Right lobe of liver (tissue), 6 donors: ENCODE results near the gene BMAL1. TPM values are rescaled to one million over a fixed set of nuclear protein-coding genes. Genes with fewer than 3 reads are reported as not detected.

Source experiments
- ATAC-seq, 4 donors: fragments of 200-7000 bp; cut with Tn5 transposase; one replicate each; pipeline ENCODE4 v1.9.1; 2020; ENCODE audit warnings: mild to moderate bottlenecking in 4 of 4, moderate library complexity in 4 of 4
- DNase-seq, 3 donors: peaks; one replicate each; pipeline ENCODE4 v3.0.0-alpha.2; 2020
- H3K27ac ChIP-seq, 3 donors: fragments of 200-600 bp; one replicate each; pipeline ENCODE4 v1.8.0; 2022
- H3K27me3 ChIP-seq, 2 donors: fragments of 200-600 bp; one replicate each; pipeline ENCODE4 v1.8.0; 2022
- H3K36me3 ChIP-seq, 4 donors: fragments of 200-600 bp; sonication (generic) in 1 of 4; one replicate each; pipeline versions ENCODE4 v1.5.1 to v1.8.0; 2017 to 2022; ENCODE audit warnings: control low read depth in 1 of 4
- H3K4me1 ChIP-seq, 4 donors: fragments of 200-600 bp; sonication (generic) in 1 of 4; one replicate each; pipeline versions ENCODE4 v1.5.1 to v1.8.0; 2017 to 2022; ENCODE audit warnings: control low read depth in 1 of 4
- H3K4me3 ChIP-seq, 3 donors: fragments of 200-600 bp; one replicate each; pipeline ENCODE4 v1.8.0; 2022
- H3K9me3 ChIP-seq, 4 donors: fragments of 200-600 bp; sonication (generic) in 1 of 4; one replicate each; pipeline versions ENCODE4 v1.5.1 to v1.8.0; 2017 to 2022; ENCODE audit warnings: control low read depth in 1 of 4
- POLR2A ChIP-seq: fragments of 450-650 bp; IDR thresholded peaks from one replicate; pipeline ENCODE4 v1.6.1; 2017; ENCODE audit warnings: antibody characterized with exemption, mild to moderate bottlenecking
- WGBS: methylation state at CpG from one replicate; pipeline ENCODE4 v1.1.6; 2018; ENCODE audit warnings: low coverage, low lambda C conversion rate; ENCODE audit not compliant: insufficient coverage; ENCODE audit errors: missing lambda C conversion rate; 5-methylcytosine and 5-hydroxymethylcytosine counted together
- intact Hi-C, 2 donors: fragments of 100-400 bp; cut with DNase I; formaldehyde crosslinking; loops; one replicate each; pipeline versions ENCODE4 v1.11.2 to v1.14.1; 2022
- long read RNA-seq: library from polyadenylated mRNA; unstranded; transcript quantifications from one replicate; pipeline ENCODE4 v2.0.0, GENCODE V29; 2019
- total RNA-seq, 6 experiments: library from RNA; depleted of rRNA in 2 of 6; stranded (reverse); fragments of >200 nt in 2 of 6; fragmentation: NEBNext Ultra II Directional in 3 of 6; extraction: Animal tissue kit (Norgen Biotek cat#: 25700) in 3 of 6; gene quantifications; one replicate each; pipeline versions ENCODE4 v1.1.0 to v1.2.4, GENCODE V29; 2016 to 2023
- TF ChIP-seq, protein P1 (sequence below), 4 donors: fragments of 200-600 bp in 3 of 4; fragments of 450-650 bp in 1 of 4; IDR thresholded peaks; one replicate each; pipeline versions ENCODE4 v1.5.1 to v1.8.0; 2016 to 2022; ENCODE audit warnings: antibody characterized with exemption in 4 of 4, mild to moderate bottlenecking in 2 of 4
- donor health status: DM: no; HTN: yes; CAD: no.
- donor health status: DM: no; HTN: no; CAD: no.
- donor health status: DM: no; HTN: no; CAD: no.
- donor health status: DM: no; HTN: yes; CAD: no.
- donor health status: DM: no; HTN: yes; CAD: no.

Gene BMAL1
- total RNA-seq, result 10 to 100 TPM in 5 of 6 experiments, 1 to 10 TPM in 1; 9.9 to 38.0 (median 12.9) TPM
- long read RNA-seq, partial matches to known transcripts, result 3 of 13 reads
- long read RNA-seq, other reads (novel, unspliced or antisense), result 7 of 13 reads

DNA sequence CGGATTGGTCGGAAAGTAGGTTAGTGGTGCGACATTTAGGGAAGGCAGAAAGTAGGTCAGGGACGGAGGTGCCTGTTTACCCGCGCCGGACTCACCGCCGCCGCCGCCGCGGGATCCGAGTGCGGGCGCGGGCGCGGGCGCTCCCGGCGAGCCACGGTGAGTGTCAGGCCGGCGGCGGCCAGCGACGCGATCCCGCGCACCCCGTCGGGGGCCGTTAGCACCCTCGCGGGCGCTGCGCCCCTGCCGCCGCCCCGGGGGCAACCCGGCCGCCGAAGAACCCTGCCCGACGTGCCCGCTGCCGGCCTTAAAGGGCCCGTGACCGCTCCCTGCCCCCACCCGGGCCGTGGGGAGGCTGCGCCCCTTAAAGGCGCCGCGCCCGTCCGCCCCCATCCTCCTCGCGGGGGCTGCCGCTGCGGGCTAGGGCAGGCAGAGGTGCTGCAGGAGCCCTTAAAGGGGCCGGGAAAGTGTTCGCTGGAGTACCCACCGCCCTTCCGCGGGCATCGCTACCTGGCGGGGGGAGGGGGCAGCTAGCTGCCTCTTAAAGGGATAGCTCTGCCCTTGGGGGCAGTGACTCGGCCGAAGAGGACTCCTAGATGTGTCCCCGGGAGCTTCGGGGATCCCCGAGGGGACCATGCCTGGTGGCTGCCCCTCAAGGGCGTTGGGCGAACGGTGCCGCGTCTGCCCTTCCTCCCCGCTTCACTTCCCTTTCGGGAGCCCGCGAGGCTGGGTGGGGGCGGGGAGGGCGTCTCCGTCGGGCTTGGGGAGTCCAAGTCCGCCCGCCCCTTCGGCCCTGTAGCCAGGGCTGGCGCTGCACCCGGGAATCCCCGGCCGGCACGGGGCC, at the start of gene BMAL1:
BMAL1 (plus strand) TSS at position 23 of the 841 bp plus-strand sequence. CDS start 76,519 bp downstream, outside the sequence.
- peaks cover 2 to 48% (median 10%) of the 10 kb centered on the region in 4 donors for H3K4me1 ChIP-seq
- H3K27me3 ChIP-seq, result no peaks in the 10 kb centered on the region
- WGBS, result 0% methylated on average over 14 of the region's 95 CpGs
- intact Hi-C loops, result no loop called here
- peak within 1 kb of the TSS; percentile 91 to 98 (median 91) for H3K4me3 ChIP-seq
- ATAC-seq, result peak; percentile 2 to 37 (median 20)
- peak; percentile 76 to 80 (median 78) for DNase-seq
- TF ChIP-seq, protein P1, sequence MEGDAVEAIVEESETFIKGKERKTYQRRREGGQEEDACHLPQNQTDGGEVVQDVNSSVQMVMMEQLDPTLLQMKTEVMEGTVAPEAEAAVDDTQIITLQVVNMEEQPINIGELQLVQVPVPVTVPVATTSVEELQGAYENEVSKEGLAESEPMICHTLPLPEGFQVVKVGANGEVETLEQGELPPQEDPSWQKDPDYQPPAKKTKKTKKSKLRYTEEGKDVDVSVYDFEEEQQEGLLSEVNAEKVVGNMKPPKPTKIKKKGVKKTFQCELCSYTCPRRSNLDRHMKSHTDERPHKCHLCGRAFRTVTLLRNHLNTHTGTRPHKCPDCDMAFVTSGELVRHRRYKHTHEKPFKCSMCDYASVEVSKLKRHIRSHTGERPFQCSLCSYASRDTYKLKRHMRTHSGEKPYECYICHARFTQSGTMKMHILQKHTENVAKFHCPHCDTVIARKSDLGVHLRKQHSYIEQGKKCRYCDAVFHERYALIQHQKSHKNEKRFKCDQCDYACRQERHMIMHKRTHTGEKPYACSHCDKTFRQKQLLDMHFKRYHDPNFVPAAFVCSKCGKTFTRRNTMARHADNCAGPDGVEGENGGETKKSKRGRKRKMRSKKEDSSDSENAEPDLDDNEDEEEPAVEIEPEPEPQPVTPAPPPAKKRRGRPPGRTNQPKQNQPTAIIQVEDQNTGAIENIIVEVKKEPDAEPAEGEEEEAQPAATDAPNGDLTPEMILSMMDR (IDR thresholded peaks at IDR 0.05), result no peak
- TF ChIP-seq POLR2A, result peak; percentile 74
- peak within 1 kb of the TSS; percentile 86 to 97 (median 93) for H3K27ac ChIP-seq
- no peaks in the 10 kb centered on the region for H3K36me3 ChIP-seq
- H3K9me3 ChIP-seq, result no peaks in the 10 kb centered on the region

DNA sequence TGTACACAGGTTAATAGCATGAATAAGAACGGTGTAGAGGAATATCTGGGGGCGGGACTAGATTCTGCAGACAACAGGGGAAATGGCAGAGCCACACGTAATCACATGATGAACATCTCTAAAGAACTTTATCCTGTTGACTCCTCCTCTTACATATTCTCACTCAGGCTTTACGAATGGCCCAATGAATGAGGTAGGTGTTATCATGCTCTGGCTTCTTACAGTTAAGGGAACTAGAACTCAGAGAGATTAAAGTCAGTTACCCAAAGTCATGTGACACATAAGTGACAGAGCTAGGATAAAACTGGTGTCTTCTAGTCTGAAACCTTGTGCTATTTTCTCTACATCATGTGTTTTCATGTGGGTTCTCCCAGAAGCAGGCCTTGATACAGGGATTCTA, 49.0 kb upstream of the BMAL1 start:
- Histone ChIP-seq H3K36me3 (no peaks in the 10 kb centered on the region), H3K27ac (no peak overlapping the region), H3K9me3 (no peaks in the 10 kb centered on the region), H3K27me3 (no peaks in the 10 kb centered on the region), H3K4me3 (no peak overlapping the region), H3K4me1 (no peaks in the 10 kb centered on the region)
- DNase-seq (no peak), ATAC-seq (no peak)
- 84% methylated on average over 4 of the region's 4 CpGs for WGBS
- TF ChIP-seq, protein P1 (IDR thresholded peaks at IDR 0.05), result no peak
- no peak for TF ChIP-seq POLR2A
- intact Hi-C loops, result no loop called here

DNA sequence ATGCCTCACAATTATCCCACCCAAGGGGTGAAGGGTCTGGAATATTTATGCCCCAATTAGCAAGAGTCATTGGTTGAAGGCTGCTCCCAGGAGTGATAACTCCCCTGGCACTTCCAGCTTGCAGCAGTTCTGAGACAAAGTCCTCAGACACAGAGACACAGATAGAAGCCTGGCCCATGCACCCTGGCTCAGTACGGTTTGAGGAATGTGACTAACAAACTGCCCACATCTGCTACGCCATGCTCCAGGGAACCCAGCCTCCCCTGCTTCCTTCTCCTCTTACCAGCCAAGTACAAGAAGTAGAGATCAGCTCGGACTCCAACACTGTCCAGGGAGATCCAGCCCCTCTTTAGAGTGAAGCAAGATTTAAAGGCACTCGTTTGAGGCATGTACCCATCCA, 48.5 kb upstream of the BMAL1 start:
- Histone ChIP-seq H3K27ac (no peak overlapping the region), H3K27me3 (no peaks in the 10 kb centered on the region), H3K36me3 (no peaks in the 10 kb centered on the region), H3K4me3 (no peak overlapping the region), H3K9me3 (no peaks in the 10 kb centered on the region), H3K4me1 (no peaks in the 10 kb centered on the region)
- intact Hi-C loops, result no loop called here
- DNase-seq (no peak), ATAC-seq (no peak)
- TF ChIP-seq, protein P1 (IDR thresholded peaks at IDR 0.05), result no peak
- TF ChIP-seq POLR2A, result no peak
- 49% methylated on average over 2 of the region's 4 CpGs for WGBS

DNA sequence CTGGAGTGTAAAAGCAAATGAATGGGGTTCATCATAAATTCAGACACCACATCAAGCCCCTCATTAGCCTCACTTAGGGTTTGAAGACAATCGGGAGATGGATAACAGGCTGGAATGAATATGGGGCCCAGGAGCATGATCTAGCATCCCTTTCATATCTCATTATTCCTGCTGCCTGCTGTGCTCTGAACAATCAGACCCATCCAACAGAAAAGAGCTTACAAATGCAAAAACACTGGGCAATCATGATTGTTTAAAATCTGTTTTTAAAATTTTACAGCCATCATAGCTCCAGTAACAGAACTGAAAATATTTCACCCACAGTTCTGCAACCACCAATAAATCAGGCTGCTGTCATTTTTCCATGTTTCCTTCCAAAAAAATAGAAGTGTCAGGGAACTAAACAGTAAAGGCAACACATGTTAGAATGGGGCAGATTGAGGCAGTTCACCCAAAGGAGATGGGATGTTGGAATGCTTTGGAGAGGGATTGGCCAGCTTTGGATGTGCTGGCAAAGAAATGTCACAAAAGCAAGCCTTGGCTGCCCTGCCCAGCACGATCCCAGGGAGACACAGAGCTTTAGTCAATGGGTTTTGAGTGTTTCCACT, 47.8 kb upstream of the BMAL1 start:
- H3K27me3 ChIP-seq, result no peaks in the 10 kb centered on the region
- H3K36me3 ChIP-seq, result no peaks in the 10 kb centered on the region
- no peak overlapping the region for H3K27ac ChIP-seq
- ATAC-seq (no peak), DNase-seq (no peak)
- no peaks in the 10 kb centered on the region for H3K4me1 ChIP-seq
- H3K4me3 ChIP-seq, result no peak overlapping the region
- 54% methylated on average over 1 of the region's 2 CpGs for WGBS
- intact Hi-C loops, result no loop called here
- no peaks in the 10 kb centered on the region for H3K9me3 ChIP-seq
- TF ChIP-seq, protein P1 (IDR thresholded peaks at IDR 0.05), result no peak
- TF ChIP-seq POLR2A, result no peak
